Measurements from ENCODE around the gene ADGRB2. TPM values are rescaled to one million over a fixed set of nuclear protein-coding genes. Genes with fewer than 3 reads are reported as not detected.
A peak's percentile ranks its signal among the peaks of the same experiment; 100 is the strongest.

Gene ADGRB2
- total RNA-seq, 6 donors from 2014 or later: 0.34 to 1.9 (median 1.1) TPM

DNA sequence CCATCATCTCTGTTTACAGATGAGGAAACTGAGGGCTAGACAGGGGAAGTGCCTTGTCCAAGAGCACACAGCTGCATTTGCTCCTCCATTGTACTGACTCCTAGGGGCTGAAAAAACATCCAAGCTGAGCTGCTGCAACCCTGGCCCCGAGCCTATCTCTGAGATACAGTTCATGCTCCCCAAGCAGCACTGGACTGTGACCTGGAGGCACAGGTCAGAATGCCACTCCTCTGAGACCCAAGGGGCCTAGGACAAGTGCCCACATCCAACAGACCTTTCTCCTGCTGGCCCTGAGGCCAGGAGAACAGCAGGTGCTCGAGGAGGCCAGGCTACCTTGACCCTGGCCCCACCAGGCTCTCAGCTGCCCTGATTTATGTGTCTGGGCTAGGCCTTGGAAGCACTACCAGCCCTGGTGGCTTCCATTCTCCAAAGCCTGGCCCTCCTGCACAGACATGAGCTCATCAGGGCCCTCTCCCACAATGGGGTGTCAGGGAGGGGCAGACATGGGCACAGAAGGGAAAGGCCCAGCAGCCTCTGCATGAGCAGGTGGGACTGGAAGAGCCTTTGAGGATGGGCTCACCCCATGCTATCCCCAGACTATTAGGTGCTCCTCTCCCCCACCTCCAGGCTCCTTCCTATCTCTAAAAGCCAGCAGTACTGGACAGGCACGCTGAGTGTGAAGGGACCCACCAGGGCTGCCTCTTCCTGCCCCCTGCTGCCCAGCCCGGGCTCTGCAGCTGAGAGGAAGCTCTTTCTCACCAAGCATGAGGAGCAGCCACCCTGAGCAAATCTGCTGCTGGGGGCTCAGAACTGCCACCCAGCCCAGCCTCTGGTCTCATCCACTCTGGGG is 18.8 kb downstream of the ADGRB2 start:
- peaks cover 0 to 3% (median 0%) of the 10 kb centered on the region in 4 donors for H3K27me3 ChIP-seq
- DNase-seq (peak; percentile 30 to 87), ATAC-seq (ENCODE audit: low FRiP score in 2 of 2) (peak; percentile 45 to 79)
- H3K36me3 ChIP-seq: no peaks in the 10 kb centered on the region
- no peak overlapping the region for H3K4me3 ChIP-seq
- H3K9me3 ChIP-seq: no peaks in the 10 kb centered on the region
- TF ChIP-seq, protein P1, sequence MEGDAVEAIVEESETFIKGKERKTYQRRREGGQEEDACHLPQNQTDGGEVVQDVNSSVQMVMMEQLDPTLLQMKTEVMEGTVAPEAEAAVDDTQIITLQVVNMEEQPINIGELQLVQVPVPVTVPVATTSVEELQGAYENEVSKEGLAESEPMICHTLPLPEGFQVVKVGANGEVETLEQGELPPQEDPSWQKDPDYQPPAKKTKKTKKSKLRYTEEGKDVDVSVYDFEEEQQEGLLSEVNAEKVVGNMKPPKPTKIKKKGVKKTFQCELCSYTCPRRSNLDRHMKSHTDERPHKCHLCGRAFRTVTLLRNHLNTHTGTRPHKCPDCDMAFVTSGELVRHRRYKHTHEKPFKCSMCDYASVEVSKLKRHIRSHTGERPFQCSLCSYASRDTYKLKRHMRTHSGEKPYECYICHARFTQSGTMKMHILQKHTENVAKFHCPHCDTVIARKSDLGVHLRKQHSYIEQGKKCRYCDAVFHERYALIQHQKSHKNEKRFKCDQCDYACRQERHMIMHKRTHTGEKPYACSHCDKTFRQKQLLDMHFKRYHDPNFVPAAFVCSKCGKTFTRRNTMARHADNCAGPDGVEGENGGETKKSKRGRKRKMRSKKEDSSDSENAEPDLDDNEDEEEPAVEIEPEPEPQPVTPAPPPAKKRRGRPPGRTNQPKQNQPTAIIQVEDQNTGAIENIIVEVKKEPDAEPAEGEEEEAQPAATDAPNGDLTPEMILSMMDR (IDR thresholded peaks at IDR 0.05): peak; percentile 44 to 65 (median 52)
- no peak for TF ChIP-seq POLR2AphosphoS5 (IDR thresholded peaks at IDR 0.05)
- no peaks in the 10 kb centered on the region for H3K4me1 ChIP-seq
- no peak overlapping the region for H3K27ac ChIP-seq
- 54 to 80% methylated on average over 1 to 4 of the region's 4 CpGs for WGBS, 2 donors

DNA sequence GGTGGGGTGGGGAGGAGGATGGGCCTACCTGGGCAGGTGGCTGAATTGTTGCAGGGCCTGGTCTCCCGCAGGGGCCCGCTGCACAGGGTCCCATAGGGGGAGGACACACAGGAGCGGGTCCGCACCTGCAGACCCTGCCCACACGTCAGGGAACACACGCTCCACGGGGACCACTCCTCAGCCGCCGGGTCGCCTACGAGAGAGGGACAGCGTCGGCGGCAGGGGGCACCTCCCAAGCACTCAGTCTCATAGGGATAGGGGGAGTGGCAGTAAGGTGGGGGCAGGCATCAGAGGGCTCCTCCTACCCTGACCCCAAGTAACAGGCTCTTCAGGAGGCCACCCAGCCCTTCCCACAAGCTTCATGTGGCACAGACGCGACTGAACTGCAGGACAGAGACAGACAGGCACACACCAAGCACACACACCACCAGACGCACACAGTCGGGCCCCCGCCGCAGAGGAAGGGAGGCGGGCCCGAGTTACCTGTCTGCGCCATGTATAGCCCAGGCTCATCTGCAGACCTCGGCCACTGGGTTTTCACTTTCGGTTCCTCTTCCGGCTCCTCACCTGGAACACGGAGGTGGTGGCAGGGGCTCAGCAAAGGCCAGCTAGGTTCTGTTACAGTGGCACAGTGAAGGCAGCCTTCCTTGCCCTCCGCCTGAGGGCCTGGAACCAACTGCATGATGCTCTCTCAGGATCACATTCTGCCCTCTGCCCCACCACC is 19.8 kb downstream of the ADGRB2 start:
- no peak overlapping the region for H3K4me3 ChIP-seq
- 91 to 92% methylated on average over 14 to 28 of the region's 28 CpGs for WGBS, 2 donors
- TF ChIP-seq POLR2A (IDR thresholded peaks at IDR 0.05) (no peak), EP300 (IDR thresholded peaks at IDR 0.05) (no peak), POLR2AphosphoS5 (IDR thresholded peaks at IDR 0.05) (no peak)
- TF ChIP-seq, protein P1 (IDR thresholded peaks at IDR 0.05): no peak
- no peaks in the 10 kb centered on the region for H3K27me3 ChIP-seq
- ATAC-seq (ENCODE audit: low FRiP score in 2 of 2) (no peak), DNase-seq (no peak)
- no peaks in the 10 kb centered on the region for H3K4me1 ChIP-seq
- no peak overlapping the region for H3K27ac ChIP-seq
- no peaks in the 10 kb centered on the region for H3K9me3 ChIP-seq
- H3K36me3 ChIP-seq: no peaks in the 10 kb centered on the region

- H3K36me3 ChIP-seq: no peaks in the 10 kb centered on the region
- ATAC-seq (ENCODE audit: low FRiP score in 2 of 2) (no peak), DNase-seq (peak in 1 of 2 donors; percentile 84)
- TF ChIP-seq, protein P1 (IDR thresholded peaks at IDR 0.05): no peak
- TF ChIP-seq POLR2AphosphoS5 (IDR thresholded peaks at IDR 0.05) (no peak), EP300 (IDR thresholded peaks at IDR 0.05) (no peak), POLR2A (IDR thresholded peaks at IDR 0.05) (no peak)
- WGBS, 2 donors: 68 to 92% methylated on average over 4 to 25 of the region's 32 CpGs
- no peaks in the 10 kb centered on the region for H3K27me3 ChIP-seq
- H3K4me3 ChIP-seq: no peak overlapping the region
- no peaks in the 10 kb centered on the region for H3K4me1 ChIP-seq
- no peak overlapping the region for H3K27ac ChIP-seq
- H3K9me3 ChIP-seq: no peaks in the 10 kb centered on the region
Measured at GRCh38 chr1:31742462-31743212, 21.5 kb downstream of the ADGRB2 start.

- H3K9me3 ChIP-seq: no peaks in the 10 kb centered on the region
- no peaks in the 10 kb centered on the region for H3K36me3 ChIP-seq
- H3K27me3 ChIP-seq: no peaks in the 10 kb centered on the region
- H3K4me1 ChIP-seq: no peaks in the 10 kb centered on the region
- H3K27ac ChIP-seq: no peak overlapping the region
- H3K4me3 ChIP-seq: no peak overlapping the region
- ATAC-seq (ENCODE audit: low FRiP score in 2 of 2) (no peak), DNase-seq (peak in 1 of 2 donors; percentile 36)
- 31 to 32% methylated on average over 7 to 11 of the region's 12 CpGs for WGBS, 2 donors
- TF ChIP-seq, protein P1 (IDR thresholded peaks at IDR 0.05): no peak
- TF ChIP-seq EP300 (IDR thresholded peaks at IDR 0.05) (no peak), POLR2AphosphoS5 (IDR thresholded peaks at IDR 0.05) (no peak), POLR2A (IDR thresholded peaks at IDR 0.05) (no peak)
Measured at GRCh38 chr1:31739346-31739745, 24.8 kb downstream of the ADGRB2 start.

Data from upper lobe of left lung (tissue), 6 donors.